ENCODE results near the gene C2orf68. TPM values are rescaled to one million over a fixed set of nuclear protein-coding genes. Genes with fewer than 3 reads are reported as not detected.
"Not testable (repeated sequence)": the region's sequence is repeated elsewhere in the genome, so short reads cannot be mapped to it uniquely, and the experiment has no call there.

The C2orf68 gene
- total RNA-seq, 1 donor from 2014 or later, result 23.6 TPM

GRCh38 chr2:85631316-85631715, 19.4 kb upstream of the C2orf68 start:
- no peak for DNase-seq (ENCODE audit: low spot score)

GRCh38 chr2:85628658-85629057, 16.8 kb upstream of the C2orf68 start:
- DNase-seq (ENCODE audit: low spot score), result no peak

- no peak for DNase-seq (ENCODE audit: low spot score)
These were observed 12.1 kb upstream of the C2orf68 start for GRCh38 chr2:85623991-85624390.

GRCh38 chr2:85621338-85621737, 9.5 kb upstream of the C2orf68 start:
- DNase-seq (ENCODE audit: low spot score), result no peak

- no peak for DNase-seq (ENCODE audit: low spot score)
These were observed 7.8 kb upstream of the C2orf68 start for GRCh38 chr2:85619617-85620016.

- DNase-seq (ENCODE audit: low spot score), result not testable (repeated sequence)
These were observed 5.9 kb upstream of the C2orf68 start for GRCh38 chr2:85617723-85618122.

- DNase-seq (ENCODE audit: low spot score), result no peak
These were observed 3.5 kb upstream of the C2orf68 start for GRCh38 chr2:85615413-85615728.

- DNase-seq (ENCODE audit: low spot score), result not testable (repeated sequence)
These were observed 2.9 kb upstream of the C2orf68 start for GRCh38 chr2:85614757-85615156.

GRCh38 chr2:85613717-85614515, 2.0 kb upstream of the C2orf68 start:
- DNase-seq (ENCODE audit: low spot score), result no peak

- DNase-seq (ENCODE audit: low spot score), result no peak
These were observed 605 bp downstream of the C2orf68 start for GRCh38 chr2:85611217-85611704.

GRCh38 chr2:85607268-85608215, 4.3 kb downstream of the C2orf68 start:
- DNase-seq (ENCODE audit: low spot score), result no peak

- no peak for DNase-seq (ENCODE audit: low spot score)
These were observed 5.8 kb downstream of the C2orf68 start for GRCh38 chr2:85606116-85606455.

GRCh38 chr2:85605406-85606115, 6.3 kb downstream of the C2orf68 start:
- DNase-seq (ENCODE audit: low spot score), result peak; percentile 85

GRCh38 chr2:85604568-85605339, 7.1 kb downstream of the C2orf68 start:
- DNase-seq (ENCODE audit: low spot score), result no peak

GRCh38 chr2:85604133-85604444, 7.8 kb downstream of the C2orf68 start:
- DNase-seq (ENCODE audit: low spot score), result not testable (repeated sequence)

GRCh38 chr2:85602476-85603234, 9.2 kb downstream of the C2orf68 start, which contains the start of gene TMEM150A:
TSS of gene TMEM150A (minus strand) at chr2:85602698. CDS start at chr2:85601948, 750 bp downstream.
- DNase-seq (ENCODE audit: low spot score), result peak; percentile 97

- DNase-seq (ENCODE audit: low spot score), result peak; percentile 37
These were observed 9.9 kb downstream of the C2orf68 start for GRCh38 chr2:85601771-85602475.

GRCh38 chr2:85600951-85601770, 10.7 kb downstream of the C2orf68 start:
- DNase-seq (ENCODE audit: low spot score), result no peak

- DNase-seq (ENCODE audit: low spot score), result no peak
These were observed 11.7 kb downstream of the C2orf68 start for GRCh38 chr2:85600235-85600575.
